CD4-positive, alpha-beta T cell treated with Interleukin-17A for 4 hours (primary cell): ENCODE data around the gene LHFPL2.

ENCODE experiments used
- DNase-seq: peaks from one replicate; pipeline ENCODE4 v3.0.0-alpha.2; 2020; ENCODE audit warnings: mixed read lengths

Gene LHFPL2

DNA sequence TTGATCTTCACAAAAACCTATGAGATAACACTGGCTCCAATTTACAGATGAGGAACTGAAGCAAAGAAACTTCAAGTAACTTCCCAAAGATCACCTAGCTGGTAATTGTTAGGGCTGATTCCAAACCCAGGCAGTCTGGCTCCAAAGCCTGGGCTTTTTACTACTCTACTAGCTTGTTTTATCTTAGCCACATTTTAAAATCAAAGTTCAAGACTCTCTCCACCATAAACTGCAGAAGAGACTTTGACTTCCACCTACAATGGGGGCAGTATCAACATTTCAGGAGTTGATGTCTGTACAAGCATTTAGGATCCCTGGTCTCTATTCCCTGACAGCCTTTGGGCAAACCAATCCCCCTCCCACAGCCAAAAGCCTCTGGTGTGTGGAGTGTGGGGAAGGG, 33.8 kb downstream of the LHFPL2 start:
- DNase-seq = no peak

- no peak for DNase-seq
Measured at GRCh38 chr5:78613756-78614155, 34.8 kb downstream of the LHFPL2 start.

- DNase-seq = no peak
Measured at GRCh38 chr5:78613151-78613533, 35.4 kb downstream of the LHFPL2 start.

DNA sequence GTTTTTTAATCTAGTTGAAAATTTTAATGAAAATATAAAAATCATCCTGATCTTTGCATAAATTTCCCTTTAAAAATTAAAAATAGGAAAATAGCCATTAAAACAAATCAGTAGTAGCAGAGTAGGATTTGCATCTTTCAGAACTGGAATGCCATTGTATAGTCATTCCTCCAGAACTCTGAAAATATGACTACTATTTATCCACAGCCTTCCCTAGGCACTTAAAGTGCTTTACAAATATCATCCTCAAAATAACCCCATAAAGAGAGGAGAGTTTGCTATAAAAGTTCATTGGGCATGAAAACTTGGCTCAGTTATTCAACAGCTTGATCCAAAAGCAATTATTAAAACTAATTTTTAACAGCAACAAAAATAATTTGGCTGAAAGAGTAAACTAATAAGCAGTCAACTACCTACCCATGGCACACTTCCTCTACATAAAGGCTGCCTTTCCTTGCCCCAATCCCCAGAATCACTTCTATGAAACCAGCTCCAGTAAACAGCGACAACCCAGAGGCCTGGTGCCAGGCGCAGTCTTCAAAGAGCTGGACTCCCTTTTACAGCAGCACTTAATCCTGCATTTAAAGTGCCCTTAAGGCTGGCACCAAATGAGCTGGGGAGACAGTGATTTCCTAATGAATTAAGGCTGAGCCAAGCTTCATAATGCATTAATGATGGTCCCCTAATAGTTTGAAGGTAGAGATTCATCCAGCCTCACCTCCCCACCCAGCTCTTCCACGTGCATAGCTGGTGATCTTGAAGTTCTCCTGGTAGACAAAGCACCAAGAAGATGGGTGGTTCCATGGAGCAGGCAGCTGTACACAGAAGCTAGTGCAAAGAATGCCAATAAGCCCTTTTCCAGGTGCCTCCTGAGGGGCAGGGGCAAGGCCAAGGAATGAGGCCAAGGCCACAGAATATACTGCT, 36.1 kb downstream of the LHFPL2 start:
- DNase-seq = no peak

- no peak for DNase-seq
Measured at GRCh38 chr5:78611126-78611605, 37.4 kb downstream of the LHFPL2 start.

- DNase-seq = no peak
Measured at GRCh38 chr5:78610636-78611035, 37.9 kb downstream of the LHFPL2 start.

GRCh38 chr5:78610163-78610583, 38.4 kb downstream of the LHFPL2 start:
- no peak for DNase-seq

DNA sequence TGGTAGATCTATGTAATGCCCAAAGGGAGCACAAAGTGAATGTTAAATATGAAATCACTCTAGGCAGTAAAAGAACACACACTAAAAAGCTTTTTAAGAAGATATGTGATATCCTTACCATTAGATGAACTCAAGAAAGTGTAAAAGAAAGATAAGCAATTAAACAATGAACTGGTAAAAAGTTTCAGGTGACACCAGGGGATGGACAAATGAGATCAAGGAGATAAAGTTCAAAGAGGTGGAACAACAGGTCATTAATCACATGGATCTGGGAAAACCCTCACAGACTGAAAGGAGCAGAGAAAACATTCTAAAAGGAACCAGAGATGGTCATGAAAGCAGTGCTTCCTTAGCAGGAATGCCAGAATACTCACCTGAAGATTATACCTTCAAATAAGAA, 40.7 kb downstream of the LHFPL2 start:
- DNase-seq = no peak

DNA sequence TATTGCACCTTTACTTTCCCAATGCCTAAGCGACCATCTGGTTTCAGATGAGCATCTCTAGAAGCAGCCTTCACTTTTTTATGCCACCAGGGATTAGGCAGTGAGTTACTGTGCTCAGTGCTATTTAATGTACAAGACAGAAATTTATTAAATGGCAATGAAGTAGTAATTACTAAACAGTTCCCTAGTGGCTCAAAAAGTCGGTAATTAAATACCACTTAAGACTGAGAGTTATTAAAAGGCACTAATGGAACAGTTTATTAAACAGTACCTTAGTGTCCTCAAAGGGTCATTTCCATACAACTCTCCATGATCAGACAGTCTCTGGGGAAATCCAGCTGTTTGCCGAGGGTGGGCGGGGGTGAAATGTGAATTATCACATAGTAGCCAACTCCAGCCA, 42.3 kb downstream of the LHFPL2 start:
- no peak for DNase-seq

- no peak for DNase-seq
Measured at GRCh38 chr5:78605611-78606010, 43.0 kb downstream of the LHFPL2 start.

- no peak for DNase-seq
Measured at GRCh38 chr5:78604689-78605285, 43.8 kb downstream of the LHFPL2 start.

DNA sequence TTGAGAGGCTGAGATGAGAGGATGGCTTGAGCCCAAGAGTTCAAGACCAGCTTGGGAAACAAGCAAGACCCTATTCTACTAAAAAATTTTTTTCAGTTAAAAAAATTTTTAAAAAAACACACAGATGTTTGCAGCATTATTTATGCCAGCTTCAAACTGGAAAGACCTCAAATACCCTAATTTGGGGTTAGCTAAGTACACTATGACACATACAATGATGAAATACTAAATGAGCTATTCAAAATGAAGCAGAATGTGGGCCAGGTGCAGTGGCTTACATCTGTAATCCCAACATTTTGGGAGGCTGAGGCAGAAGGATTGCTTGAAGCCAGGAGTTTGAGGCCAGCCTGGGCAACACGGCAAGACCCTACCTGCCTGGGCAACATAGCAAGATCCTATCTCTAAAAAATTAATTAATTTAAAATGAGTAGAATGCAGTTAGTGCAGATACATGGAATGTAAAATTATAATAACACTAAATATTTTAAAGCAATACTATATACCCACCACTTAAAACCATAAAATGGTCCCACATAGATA, 44.9 kb downstream of the LHFPL2 start:
- DNase-seq = no peak

- no peak for DNase-seq
Measured at GRCh38 chr5:78602400-78602799, 46.2 kb downstream of the LHFPL2 start.

DNA sequence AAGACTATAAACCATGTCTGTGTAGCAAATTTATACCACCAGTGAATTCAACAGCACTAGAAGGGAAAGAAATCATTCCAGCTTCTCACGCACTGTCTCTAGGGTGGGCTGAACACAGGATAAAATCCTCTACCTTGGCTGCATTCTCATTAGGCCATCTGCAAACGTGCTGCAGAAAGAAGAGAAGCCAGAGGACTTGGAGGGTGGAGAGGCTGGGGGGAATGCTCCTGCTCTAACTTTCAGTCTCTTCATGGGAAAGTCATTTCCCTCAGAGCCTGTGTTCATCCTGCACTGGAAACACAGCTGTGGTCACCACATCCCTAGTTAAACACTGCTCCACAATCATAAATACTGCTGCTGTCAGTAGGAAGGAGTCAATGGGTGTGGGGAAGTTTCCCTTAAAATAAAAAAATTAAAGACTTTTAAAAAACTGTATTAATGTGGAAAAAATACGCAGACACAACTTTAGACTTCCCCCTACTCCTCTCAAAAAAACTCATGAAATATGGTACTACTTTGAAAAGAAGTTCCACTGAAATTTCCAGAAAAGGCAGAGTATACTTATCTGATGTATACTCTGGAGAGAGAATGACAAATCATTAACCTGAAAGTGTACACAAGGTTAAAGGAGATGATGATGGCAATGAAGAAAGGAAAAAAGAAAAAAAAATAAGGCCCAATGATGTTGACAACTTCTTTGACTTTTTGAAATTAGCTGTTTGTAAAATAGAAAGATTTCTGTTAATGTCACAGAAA, 46.8 kb downstream of the LHFPL2 start:
- no peak for DNase-seq

DNA sequence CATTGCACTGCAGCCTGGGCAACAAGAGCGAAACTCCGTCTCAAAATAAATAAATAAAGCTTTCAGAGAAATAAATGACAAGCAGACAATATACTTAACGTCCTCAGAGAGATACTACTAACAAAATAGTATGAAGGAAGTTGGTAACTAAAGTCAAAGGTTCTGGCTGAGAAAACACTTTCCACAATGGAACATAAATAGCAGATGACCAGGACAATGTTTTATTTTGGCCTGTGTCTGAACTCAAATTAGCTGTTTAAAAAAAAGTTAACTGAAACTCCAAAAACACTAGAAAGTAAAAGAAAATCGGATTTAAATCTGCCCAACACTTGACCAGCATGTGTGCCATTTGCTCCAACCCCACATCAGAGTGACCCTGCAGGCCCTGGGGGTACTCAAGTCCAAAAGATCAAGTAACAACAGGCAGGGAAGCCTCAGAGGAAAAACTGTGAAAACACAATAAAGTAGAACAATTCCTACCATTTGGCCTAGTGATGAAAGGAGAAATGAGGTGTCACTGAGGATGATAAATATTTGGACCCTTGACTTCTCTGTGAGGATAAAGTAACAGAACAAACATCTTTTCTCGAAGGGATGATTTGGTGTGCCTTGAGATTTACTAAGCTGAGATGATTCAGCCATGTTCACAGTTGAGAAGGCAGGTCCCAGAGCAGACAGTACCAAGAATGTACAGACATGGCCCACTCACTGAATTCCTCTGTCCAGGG, 47.7 kb downstream of the LHFPL2 start:
- no peak for DNase-seq

DNA sequence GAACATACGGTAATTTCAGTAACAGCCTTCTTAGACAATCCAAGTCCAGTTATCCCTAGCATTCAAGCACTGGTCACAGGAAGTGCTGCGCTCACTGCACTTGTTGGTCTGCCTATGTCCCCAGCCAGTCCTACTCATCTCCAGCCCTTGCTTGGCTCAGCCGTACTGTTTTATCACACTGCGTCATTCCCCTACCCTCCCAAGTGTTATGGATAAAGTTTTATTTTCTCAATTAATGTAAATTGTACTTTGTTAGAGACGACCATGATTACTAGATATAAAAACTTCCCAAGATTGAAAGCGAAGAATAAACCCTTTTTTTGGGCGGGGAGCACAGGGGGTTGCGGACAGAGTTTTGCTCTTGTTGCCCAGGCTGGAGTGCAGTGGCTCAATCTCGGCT, 49.6 kb downstream of the LHFPL2 start:
- no peak for DNase-seq

DNA sequence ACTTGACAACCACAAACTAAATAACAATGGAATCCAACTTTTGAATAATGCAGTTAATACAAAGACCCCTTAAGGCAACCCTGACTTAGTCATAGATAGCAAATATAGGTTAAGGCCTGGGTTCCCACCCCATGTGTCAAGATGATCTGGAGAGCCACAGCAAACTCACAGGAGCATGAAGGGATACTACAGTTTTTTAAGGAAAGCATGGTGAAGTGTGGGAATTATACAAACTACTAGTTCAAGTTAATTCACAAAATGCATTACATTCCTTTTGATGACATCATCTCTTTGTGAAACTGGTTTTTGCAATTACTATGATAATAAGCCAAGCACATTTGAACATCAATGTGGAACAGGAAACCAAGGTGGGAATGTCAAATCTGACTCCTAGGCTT, 50.6 kb downstream of the LHFPL2 start:
- no peak for DNase-seq

- no peak for DNase-seq
Measured at GRCh38 chr5:78597068-78597973, 51.3 kb downstream of the LHFPL2 start.

DNA sequence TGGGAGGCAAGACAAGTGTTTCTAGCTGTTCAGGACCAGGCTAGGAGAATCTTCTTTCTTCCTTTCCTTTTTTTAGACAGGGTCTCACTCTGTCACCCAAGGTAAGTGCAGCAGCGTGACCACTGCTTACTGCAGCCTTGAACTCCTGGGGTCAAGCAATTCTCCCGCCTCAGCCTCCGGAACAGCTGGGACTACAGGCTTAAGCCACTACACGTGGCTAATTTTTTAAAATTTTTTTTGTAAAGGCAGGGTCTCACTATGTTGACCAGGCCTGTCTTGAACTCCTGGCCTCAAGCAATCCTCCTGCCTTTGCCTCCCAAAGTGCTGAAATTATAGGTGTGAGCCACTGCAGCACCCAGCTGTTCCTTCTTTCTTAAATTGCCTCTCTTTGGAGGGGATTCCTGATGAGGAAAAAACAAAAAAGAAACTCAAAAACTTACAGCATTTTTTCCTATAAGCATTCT, 53.1 kb downstream of the LHFPL2 start:
- DNase-seq = no peak

- DNase-seq = no peak
Measured at GRCh38 chr5:78594610-78595457, 53.7 kb downstream of the LHFPL2 start.
